B cell (primary cell): ENCODE measurements around the gene SGCD. TPM values are rescaled to one million over a fixed set of nuclear protein-coding genes. Genes with fewer than 3 reads are reported as not detected.

Experiments used
- ATAC-seq: fragments of 200-7000 bp; cut with Tn5 transposase; one replicate; pipeline ENCODE4 v1.10.0; 2021; ENCODE audit warnings: low read depth, mild to moderate bottlenecking, moderate number of reproducible peaks, moderate library complexity
- CTCF ChIA-PET: fragments of 350-600 bp; sonication (Branson Sonifier 250); formaldehyde crosslinking; loops from one replicate; lab custom pipeline; 2021; ENCODE audit warnings: antibody characterized with exemption, inconsistent platforms; lab: Charles Lee
- POLR2A ChIA-PET: fragments of 350-600 bp; sonication (Branson Sonifier 250); formaldehyde crosslinking; loops from one replicate; lab custom pipeline; 2021; ENCODE audit warnings: antibody characterized with exemption; lab: Charles Lee
- DNase-seq: peaks from one replicate; pipeline ENCODE4 v3.0.0; 2013
- H2AFZ ChIP-seq: 2 replicates; pipeline ENCODE4 v1.6.1; 2012; ENCODE audit warnings: mild to moderate bottlenecking, low read depth, low read length; ENCODE audit not compliant: insufficient read depth, poor library complexity, severe bottlenecking
- H3K27ac ChIP-seq, 2 donors: 1 replicate in 1 of 2; 2 replicates in 1 of 2; pipeline ENCODE4 v1.5.1; 2012 to 2013; ENCODE audit warnings: low read length in 2 of 2, mild to moderate bottlenecking in 2 of 2, moderate library complexity in 1 of 2
- H3K27me3 ChIP-seq, 4 experiments: fragments of 200-600 bp in 1 of 4; sonication (generic) in 1 of 4; replicated peaks in 1 of 4; 1 replicate in 2 of 4; 2 replicates in 2 of 4; pipeline versions ENCODE4 v1.6.1 to v1.7.0; 2013 to 2016; ENCODE audit warnings: low read length in 3 of 4, mild to moderate bottlenecking in 2 of 4, mixed read lengths in 1 of 4, moderate library complexity in 1 of 4; ENCODE audit not compliant: insufficient read depth in 4 of 4, control insufficient read depth in 3 of 4; ENCODE audit errors: control extremely low read depth in 1 of 4
- H3K36me3 ChIP-seq, 2 experiments: replicated peaks in 1 of 2; 1 replicate in 1 of 2; 2 replicates in 1 of 2; pipeline versions ENCODE4 v1.6.1 to v1.7.1; 2013; ENCODE audit warnings: low read length in 1 of 2; ENCODE audit not compliant: insufficient read depth in 2 of 2, control insufficient read depth in 1 of 2; ENCODE audit errors: control extremely low read depth in 1 of 2, extremely low read depth in 1 of 2
- H3K4me1 ChIP-seq, 2 donors: fragments of 200-600 bp in 1 of 2; sonication (generic) in 1 of 2; 1 replicate in 1 of 2; 2 replicates in 1 of 2; pipeline versions ENCODE4 v1.5.1 to v1.6.1; 2013 to 2017; ENCODE audit warnings: low read length in 2 of 2; ENCODE audit not compliant: control insufficient read depth in 2 of 2, insufficient read depth in 2 of 2
- H3K4me2 ChIP-seq: replicated peaks from 2 replicates; pipeline ENCODE3; 2012; ENCODE audit warnings: mild to moderate bottlenecking, low read depth, low read length; ENCODE audit not compliant: poor library complexity, severe bottlenecking
- H3K4me3 ChIP-seq, 5 experiments: fragments of 200-600 bp in 1 of 5; sonication (generic) in 1 of 5; 1 replicate in 3 of 5; 2 replicates in 2 of 5; pipeline versions ENCODE4 v1.5.1 to v1.7.0; 2011 to 2016; ENCODE audit warnings: low read length in 4 of 5, mild to moderate bottlenecking in 4 of 5, low read depth in 2 of 5, control low read depth in 1 of 5, moderate library complexity in 1 of 5; ENCODE audit not compliant: insufficient read depth in 1 of 5; ENCODE audit errors: control extremely low read depth in 1 of 5, extremely low read depth in 1 of 5
- H3K79me2 ChIP-seq: fragments of 200-600 bp; sonication (generic); one replicate; pipeline ENCODE4 v1.6.0; 2016; ENCODE audit warnings: low read length; ENCODE audit not compliant: control insufficient read depth, insufficient read depth
- H3K9ac ChIP-seq: fragments of 200-600 bp; sonication (generic); 2 replicates; pipeline ENCODE4 v1.6.1; 2017; ENCODE audit warnings: mild to moderate bottlenecking, low read length, moderate library complexity
- H3K9me3 ChIP-seq, 3 donors: one replicate each; pipeline versions ENCODE4 v1.6.1 to v1.7.1; 2013; ENCODE audit warnings: low read length in 2 of 3; ENCODE audit not compliant: control insufficient read depth in 2 of 3, insufficient read depth in 1 of 3; ENCODE audit errors: control extremely low read depth in 1 of 3
- H4K20me1 ChIP-seq: 2 replicates; pipeline ENCODE4 v1.6.0; 2012; ENCODE audit warnings: mild to moderate bottlenecking, low read length; ENCODE audit not compliant: insufficient read depth, control insufficient read depth, poor library complexity, severe bottlenecking
- H3K27ac Mint-ChIP-seq: one replicate; pipeline ENCODE4 v1.8.0; 2021; ENCODE audit warnings: mixed read lengths
- H3K27me3 Mint-ChIP-seq: one replicate; pipeline ENCODE4 v1.8.0; 2021; ENCODE audit warnings: mixed read lengths
- H3K4me1 Mint-ChIP-seq: one replicate; pipeline ENCODE4 v1.8.0; 2021; ENCODE audit warnings: mixed read lengths
- H3K4me3 Mint-ChIP-seq: one replicate; pipeline ENCODE4 v1.8.0; 2021; ENCODE audit warnings: mixed read lengths
- H3K9me3 Mint-ChIP-seq: one replicate; pipeline ENCODE4 v1.8.0; 2022; ENCODE audit warnings: mixed read lengths; ENCODE audit not compliant: insufficient read depth
- EZH2 ChIP-seq: IDR thresholded peaks from 2 replicates; pipeline ENCODE4 v1.6.1; 2012; ENCODE audit warnings: borderline replicate concordance, low read depth, mild to moderate bottlenecking, moderate library complexity, low read length; ENCODE audit not compliant: insufficient read depth, poor library complexity, severe bottlenecking
- WGBS: methylation state at CpG from one replicate; pipeline ENCODE4 v1.1.5; 2013; ENCODE audit warnings: missing lambda C conversion rate; ENCODE audit not compliant: insufficient coverage; 5-methylcytosine and 5-hydroxymethylcytosine counted together
- intact Hi-C: fragments of 100-400 bp; cut with micrococcal nuclease; formaldehyde crosslinking; loops from one replicate; pipeline ENCODE4 v1.10.0; 2022
- polyA plus RNA-seq: library from polyadenylated mRNA; depleted of rRNA; stranded (reverse); fragments of >200 nt; gene quantifications from 2 replicates; pipeline ENCODE4 v1.2.3, GENCODE V29; 2012
- total RNA-seq, 2 donors: library from RNA; stranded (reverse); fragments of 120-200 nt in 1 of 2; gene quantifications; 1 replicate in 1 of 2; 2 replicates in 1 of 2; pipeline versions ENCODE4 v1.2.3 to v1.2.4, GENCODE V29; 2013 to 2022
- TF ChIP-seq, protein P1 (sequence below): fragments of 200-600 bp; IDR thresholded peaks from one replicate; pipeline ENCODE4 v1.8.0; 2022; ENCODE audit warnings: antibody characterized with exemption, mild to moderate bottlenecking

Gene SGCD
- total and polyA plus RNA-seq, 2 donors (not counting 1 experiment from before 2014, with no cell fraction given) = not detected

DNA sequence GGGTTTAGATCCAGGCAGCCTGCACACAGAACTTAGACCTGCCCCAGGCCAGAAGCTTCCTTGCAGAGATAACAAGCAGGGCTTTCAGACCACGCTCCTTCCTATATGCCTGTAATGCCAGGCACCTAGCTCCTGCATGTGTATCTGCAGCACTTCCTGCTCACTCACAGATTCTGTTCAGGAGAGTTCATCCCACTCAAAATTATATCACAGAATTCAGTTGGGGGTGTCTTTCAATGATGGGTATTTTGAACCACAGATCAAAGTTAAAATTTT is 105.8 kb downstream of the SGCD start:
- TF ChIP-seq, protein P1, sequence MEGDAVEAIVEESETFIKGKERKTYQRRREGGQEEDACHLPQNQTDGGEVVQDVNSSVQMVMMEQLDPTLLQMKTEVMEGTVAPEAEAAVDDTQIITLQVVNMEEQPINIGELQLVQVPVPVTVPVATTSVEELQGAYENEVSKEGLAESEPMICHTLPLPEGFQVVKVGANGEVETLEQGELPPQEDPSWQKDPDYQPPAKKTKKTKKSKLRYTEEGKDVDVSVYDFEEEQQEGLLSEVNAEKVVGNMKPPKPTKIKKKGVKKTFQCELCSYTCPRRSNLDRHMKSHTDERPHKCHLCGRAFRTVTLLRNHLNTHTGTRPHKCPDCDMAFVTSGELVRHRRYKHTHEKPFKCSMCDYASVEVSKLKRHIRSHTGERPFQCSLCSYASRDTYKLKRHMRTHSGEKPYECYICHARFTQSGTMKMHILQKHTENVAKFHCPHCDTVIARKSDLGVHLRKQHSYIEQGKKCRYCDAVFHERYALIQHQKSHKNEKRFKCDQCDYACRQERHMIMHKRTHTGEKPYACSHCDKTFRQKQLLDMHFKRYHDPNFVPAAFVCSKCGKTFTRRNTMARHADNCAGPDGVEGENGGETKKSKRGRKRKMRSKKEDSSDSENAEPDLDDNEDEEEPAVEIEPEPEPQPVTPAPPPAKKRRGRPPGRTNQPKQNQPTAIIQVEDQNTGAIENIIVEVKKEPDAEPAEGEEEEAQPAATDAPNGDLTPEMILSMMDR = no peak
- TF ChIP-seq EZH2 = no peak
- H3K4me2 ChIP-seq = no peak overlapping the region
- no peak overlapping the region for H2AFZ ChIP-seq
- H3K4me3 ChIP-seq = no peak overlapping the region
- intact Hi-C loops = no loop called here
- H3K4me1 ChIP-seq = no peaks in the 10 kb centered on the region
- WGBS = 100% methylated on average over 1 of the region's 1 CpG
- DNase-seq (no peak), ATAC-seq (no peak)
- no peak overlapping the region for H3K27ac ChIP-seq
- H4K20me1 ChIP-seq = no peaks in the 10 kb centered on the region
- H3K36me3 ChIP-seq = no peaks in the 10 kb centered on the region
- no peaks in the 10 kb centered on the region for H3K79me2 ChIP-seq
- ChIA-PET CTCF (no interaction called here), POLR2A (no interaction called here)
- H3K27ac Mint-ChIP-seq = no peak overlapping the region
- H3K9ac ChIP-seq = no peak overlapping the region
- no peaks in the 10 kb centered on the region for H3K9me3 ChIP-seq
- H3K9me3 Mint-ChIP-seq = no peaks in the 10 kb centered on the region
- no peak overlapping the region for H3K4me3 Mint-ChIP-seq
- no peaks in the 10 kb centered on the region for H3K4me1 Mint-ChIP-seq
- no peaks in the 10 kb centered on the region for H3K27me3 ChIP-seq
- peaks cover 8% of the 10 kb centered on the region for H3K27me3 Mint-ChIP-seq

DNA sequence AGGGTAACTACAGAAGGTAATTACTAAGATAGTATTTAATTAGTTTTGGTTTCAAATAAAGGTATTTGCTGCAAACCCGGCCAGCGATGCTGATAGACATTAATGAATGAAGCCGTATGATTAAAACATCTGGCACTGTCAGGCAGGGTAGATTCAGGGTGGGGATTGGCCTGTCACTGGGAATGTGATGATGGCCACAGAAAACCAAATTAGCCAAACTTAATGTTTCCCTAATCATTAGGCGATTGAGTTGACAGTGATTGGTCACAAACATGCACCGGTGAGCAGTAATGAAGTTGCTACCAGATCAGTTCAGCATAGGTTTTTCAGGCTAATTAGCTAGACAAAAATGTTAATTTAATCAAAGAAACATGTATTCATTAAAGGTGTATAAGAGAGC is 107.5 kb downstream of the SGCD start:
- ChIA-PET POLR2A (no interaction called here), CTCF (interaction anchor here (1.3 kb wide), 1 partner anchor 10 kb away, joined by 3 read pairs; no protein-coding TSS in a partner anchor)
- Mint-ChIP-seq H3K4me1 (no peaks in the 10 kb centered on the region), H3K9me3 (no peaks in the 10 kb centered on the region), H3K27ac (no peak overlapping the region), H3K4me3 (no peak overlapping the region), H3K27me3 (peaks cover 11% of the 10 kb centered on the region)
- Histone ChIP-seq H3K27ac (no peak overlapping the region), H2AFZ (no peak overlapping the region), H3K27me3 (no peaks in the 10 kb centered on the region), H3K4me2 (no peak overlapping the region), H3K4me1 (no peaks in the 10 kb centered on the region), H4K20me1 (no peaks in the 10 kb centered on the region), H3K4me3 (no peak overlapping the region), H3K9ac (no peak overlapping the region), H3K9me3 (no peaks in the 10 kb centered on the region), H3K79me2 (no peaks in the 10 kb centered on the region), H3K36me3 (no peaks in the 10 kb centered on the region)
- ATAC-seq = no peak
- no peak for DNase-seq
- 97% methylated on average over 3 of the region's 5 CpGs for WGBS
- intact Hi-C loops = no loop called here
- no peak for TF ChIP-seq EZH2
- TF ChIP-seq, protein P1 = no peak
